UCSD-AML1 (cell line): Measurements from ENCODE around the gene NR1D1.

Experiments used
- DNase-seq: peaks from one replicate; lab custom pipeline; 2025; ENCODE audit not compliant: unreplicated experiment; lab: John Stamatoyannopoulos, UW

The NR1D1 gene

GRCh38 chr17:40097931-40098845 is 2.2 kb downstream of the NR1D1 start:
- DNase-seq: no peak

- DNase-seq: no peak
Measured at GRCh38 chr17:40097087-40097486, 3.3 kb downstream of the NR1D1 start.

GRCh38 chr17:40095944-40096791 is 4.2 kb downstream of the NR1D1 start:
- peak; percentile 37 for DNase-seq

- DNase-seq: no peak
Measured at GRCh38 chr17:40095351-40095943, 4.9 kb downstream of the NR1D1 start.

- no peak for DNase-seq
Measured at GRCh38 chr17:40094874-40095273, 5.5 kb downstream of the NR1D1 start.

- DNase-seq: no peak
Measured at GRCh38 chr17:40093580-40094201, 6.7 kb downstream of the NR1D1 start.

- no peak for DNase-seq
Measured at GRCh38 chr17:40093005-40093579, 7.3 kb downstream of the NR1D1 start.

GRCh38 chr17:40092581-40092980 is 7.8 kb downstream of the NR1D1 start:
- DNase-seq: no peak

- no peak for DNase-seq
Measured at GRCh38 chr17:40091691-40092397, 8.5 kb downstream of the NR1D1 start.

- DNase-seq: no peak
Measured at GRCh38 chr17:40090237-40091119, 9.9 kb downstream of the NR1D1 start.

- no peak for DNase-seq
Measured at GRCh38 chr17:40089077-40089895, 11.1 kb downstream of the NR1D1 start.

GRCh38 chr17:40087903-40088718 is 12.3 kb downstream of the NR1D1 start:
- no peak for DNase-seq

GRCh38 chr17:40087049-40087794 is 13.2 kb downstream of the NR1D1 start:
- no peak for DNase-seq

GRCh38 chr17:40086150-40087044 is 14.0 kb downstream of the NR1D1 start:
- peak; percentile 54 for DNase-seq

GRCh38 chr17:40084477-40084876 is 15.9 kb downstream of the NR1D1 start:
- DNase-seq: no peak

GRCh38 chr17:40079545-40079944 is 20.8 kb downstream of the NR1D1 start:
- DNase-seq: no peak
